ENCODE data around the gene LIG3.

DNA sequence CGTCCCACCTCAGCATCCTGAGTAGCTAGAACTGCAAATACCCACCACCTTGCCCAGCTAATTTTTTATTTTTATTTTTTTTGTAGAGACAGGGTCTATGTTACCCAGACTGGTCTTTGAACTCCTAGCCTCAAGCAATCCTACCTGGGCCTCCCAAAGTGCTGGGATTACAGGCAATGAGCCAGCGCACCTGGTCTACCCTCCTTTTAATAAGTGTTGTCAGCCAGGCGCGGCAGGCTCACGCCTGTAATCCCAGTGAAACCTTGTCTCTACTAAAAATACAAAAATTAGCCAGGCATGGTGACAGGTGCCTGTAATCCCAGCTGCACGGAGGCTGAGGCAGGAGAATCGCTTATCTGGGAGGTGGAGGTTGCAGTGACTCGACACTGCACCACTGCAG, 63.9 kb downstream of the LIG3 start:
- TF ChIP-seq POLR2AphosphoS5 (IDR thresholded peaks at IDR 0.05) (no peak), EP300 (IDR thresholded peaks at IDR 0.05; ENCODE audit: low read depth) (no peak), CTCF (IDR thresholded peaks at IDR 0.05) (no peak), POLR2A (IDR thresholded peaks at IDR 0.05) (no peak)
